Neural progenitor cell (in vitro differentiated cells): ENCODE results near the gene RPTOR. TPM values are rescaled to one million over a fixed set of nuclear protein-coding genes. Genes with fewer than 3 reads are reported as not detected.
A peak's percentile ranks its signal among the peaks of the same experiment; 100 is the strongest.

Experiments
- DNase-seq: peaks from one replicate; pipeline ENCODE4 v3.0.0-alpha.2; 2016; ENCODE audit warnings: low spot score
- H2AFZ ChIP-seq: fragments of 200-600 bp; sonication (generic); replicated peaks from 2 replicates; pipeline ENCODE4 v1.6.1; 2016; ENCODE audit warnings: antibody characterized with exemption
- H3F3A ChIP-seq: fragments of 200-600 bp; sonication (generic); 2 replicates; pipeline ENCODE4 v1.6.1; 2016; ENCODE audit warnings: antibody characterized with exemption, low read depth
- H3K27ac ChIP-seq: fragments of 200-600 bp; sonication (generic); 2 replicates; pipeline ENCODE4 v1.5.1; 2016; ENCODE audit warnings: mild to moderate bottlenecking
- H3K27me3 ChIP-seq: fragments of 200-600 bp; sonication (generic); 2 replicates; pipeline ENCODE4 v1.6.1; 2016; ENCODE audit warnings: mild to moderate bottlenecking, moderate library complexity
- H3K36me3 ChIP-seq: fragments of 200-600 bp; sonication (generic); 2 replicates; pipeline ENCODE4 v1.5.1; 2016
- H3K4me1 ChIP-seq: fragments of 200-600 bp; sonication (generic); 2 replicates; pipeline ENCODE4 v1.6.1; 2016; ENCODE audit warnings: mixed run types
- H3K4me2 ChIP-seq: fragments of 200-600 bp; sonication (generic); 2 replicates; pipeline ENCODE4 v1.6.1; 2016
- H3K4me3 ChIP-seq: fragments of 200-600 bp; sonication (generic); 2 replicates; pipeline ENCODE4 v1.5.1; 2016
- H3K79me2 ChIP-seq: fragments of 200-600 bp; sonication (generic); 2 replicates; pipeline ENCODE4 v1.6.1; 2016; ENCODE audit warnings: low read depth
- H3K9ac ChIP-seq: fragments of 200-600 bp; sonication (generic); 2 replicates; pipeline ENCODE4 v1.6.1; 2016
- H3K9me3 ChIP-seq: fragments of 200-600 bp; sonication (generic); 2 replicates; pipeline ENCODE4 v1.5.1; 2016; ENCODE audit warnings: low read depth
- H4K20me1 ChIP-seq: fragments of 200-600 bp; sonication (generic); 2 replicates; pipeline ENCODE4 v1.6.1; 2016; ENCODE audit warnings: low read depth
- H3K27ac Mint-ChIP-seq: 3 replicates; pipeline ENCODE4 v1.8.0; 2021; ENCODE audit warnings: mixed read lengths
- H3K27me3 Mint-ChIP-seq: 2 replicates; pipeline ENCODE4 v1.8.0; 2022; ENCODE audit warnings: low read depth, mild to moderate bottlenecking, inconsistent platforms, moderate library complexity, mixed read lengths; ENCODE audit not compliant: insufficient read depth
- H3K36me3 Mint-ChIP-seq: 3 replicates; pipeline ENCODE4 v1.8.0; 2021; ENCODE audit warnings: mixed read lengths
- H3K4me1 Mint-ChIP-seq: 3 replicates; pipeline ENCODE4 v1.8.0; 2021; ENCODE audit warnings: mixed read lengths
- H3K4me3 Mint-ChIP-seq: 3 replicates; pipeline ENCODE4 v1.8.0; 2021; ENCODE audit warnings: mild to moderate bottlenecking, moderate library complexity, mixed read lengths
- H3K9me3 Mint-ChIP-seq: 3 replicates; pipeline ENCODE4 v1.8.0; 2020; ENCODE audit warnings: mixed read lengths
- CTCF ChIP-seq: fragments of 200-600 bp; sonication (generic); IDR thresholded peaks from 2 replicates; pipeline ENCODE4 v1.5.1; 2017; ENCODE audit warnings: antibody characterized with exemption, mild to moderate bottlenecking
- EZH2 ChIP-seq: fragments of 200-600 bp; sonication (generic); IDR thresholded peaks from 2 replicates; pipeline ENCODE4 v1.6.1; 2017; ENCODE audit warnings: antibody characterized with exemption, mild to moderate bottlenecking, moderate library complexity
- EZH2phosphoT487 ChIP-seq: fragments of 200-600 bp; sonication (generic); IDR thresholded peaks from 2 replicates; pipeline ENCODE4 v1.6.1; 2017; ENCODE audit warnings: antibody characterized with exemption
- total RNA-seq: library from RNA; depleted of rRNA; stranded (reverse); fragments of >200 nt; gene quantifications from 2 replicates; pipeline ENCODE4 v1.2.3, GENCODE V29; 2015; ENCODE audit warnings: low replicate concordance

Gene RPTOR
- total RNA-seq, 1 donor from 2014 or later, result 7.4 TPM

DNA sequence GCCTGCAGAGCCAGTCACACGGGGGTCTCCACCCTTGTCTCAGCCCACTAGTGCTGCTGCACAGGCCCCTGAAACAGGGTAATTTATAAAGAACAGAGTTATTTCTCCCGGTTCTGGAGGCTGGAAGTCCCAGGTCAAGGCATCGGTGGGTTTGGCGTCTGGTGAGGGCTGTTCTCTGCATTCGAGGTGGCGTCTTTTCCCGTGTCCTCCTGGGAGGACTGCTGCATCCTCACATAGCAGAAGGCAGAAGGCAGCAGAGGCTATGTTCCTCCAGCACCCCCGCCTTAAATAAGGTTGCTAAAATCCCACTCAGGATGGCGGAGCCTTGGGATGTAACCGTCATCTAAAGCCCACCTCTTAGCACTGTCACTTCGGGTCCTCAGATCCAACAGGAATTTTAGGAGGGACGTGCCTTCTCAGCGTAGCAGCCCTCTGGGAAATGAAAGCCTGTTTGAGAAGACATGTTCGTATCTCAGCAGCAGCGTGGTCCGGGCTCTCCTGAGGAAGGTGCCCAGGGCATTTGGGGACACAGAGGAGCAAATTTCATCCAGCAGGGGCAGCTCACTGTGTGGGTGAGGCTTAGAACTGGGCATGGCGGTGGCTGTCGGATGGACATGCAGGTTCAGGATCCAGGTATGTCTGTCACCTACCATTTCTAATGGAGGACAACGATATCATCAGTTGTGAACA is 225.4 kb downstream of the RPTOR start:
- Histone ChIP-seq H3K9me3 (no peaks in the 10 kb centered on the region), H3K9ac (no peak overlapping the region), H3K4me3 (no peak overlapping the region), H3K4me2 (no peak overlapping the region), H3F3A (peaks cover 13% of the 10 kb centered on the region), H4K20me1 (peaks cover 12% of the 10 kb centered on the region), H3K36me3 (no peaks in the 10 kb centered on the region), H3K27ac (no peak overlapping the region), H3K27me3 (no peaks in the 10 kb centered on the region), H3K4me1 (peaks cover 14% of the 10 kb centered on the region), H2AFZ (no peak overlapping the region), H3K79me2 (no peaks in the 10 kb centered on the region)
- Mint-ChIP-seq H3K36me3 (no peaks in the 10 kb centered on the region), H3K27me3 (no peaks in the 10 kb centered on the region), H3K9me3 (no peaks in the 10 kb centered on the region), H3K4me1 (peaks cover 24% of the 10 kb centered on the region), H3K4me3 (no peak overlapping the region), H3K27ac (no peak overlapping the region)
- TF ChIP-seq EZH2, result no peak
- TF ChIP-seq CTCF, result no peak
- no peak for TF ChIP-seq EZH2phosphoT487
- DNase-seq, result no peak

DNA sequence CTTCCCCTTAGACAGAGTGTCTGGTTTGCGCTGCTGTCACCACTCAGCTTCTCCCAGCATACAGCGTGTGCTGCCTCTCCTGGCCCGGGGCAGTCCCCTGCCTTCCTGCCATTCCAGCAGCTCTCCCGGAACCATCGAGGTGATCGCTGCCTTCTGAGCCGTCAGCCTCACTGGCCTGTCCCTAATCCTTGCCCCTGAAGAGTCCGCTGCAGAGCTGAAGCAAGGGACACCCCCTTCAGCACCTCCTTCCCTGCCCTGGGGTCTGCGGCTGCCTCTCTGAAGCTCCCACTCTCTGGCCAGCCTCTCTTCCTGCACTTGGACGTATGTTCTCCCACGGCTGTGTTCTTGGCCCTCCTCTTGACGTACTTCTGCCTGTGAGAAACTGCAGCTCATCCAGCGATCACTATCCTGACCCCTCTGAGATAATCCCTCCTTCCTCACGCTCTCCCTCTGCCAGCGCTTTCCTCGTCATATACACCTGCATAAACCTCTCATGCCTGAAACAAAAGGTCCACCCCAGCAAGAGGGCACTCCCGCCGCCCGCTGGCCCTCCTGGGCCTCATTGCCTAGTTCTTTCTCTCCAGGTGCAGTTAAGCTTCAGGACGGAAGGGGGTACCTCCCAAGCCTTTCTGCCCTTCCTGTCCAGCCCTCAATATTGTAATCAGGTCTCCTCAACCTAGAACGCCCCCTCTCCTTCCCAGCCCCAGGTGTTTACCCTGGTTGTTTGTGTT is 226.4 kb downstream of the RPTOR start:
- H3K79me2 ChIP-seq, result no peaks in the 10 kb centered on the region
- TF ChIP-seq EZH2 (no peak), EZH2phosphoT487 (no peak), CTCF (no peak)
- H3K36me3 Mint-ChIP-seq, result no peaks in the 10 kb centered on the region
- no peak overlapping the region for H3K4me3 ChIP-seq
- H3K4me1 ChIP-seq, result peaks cover 17% of the 10 kb centered on the region
- no peaks in the 10 kb centered on the region for H3K36me3 ChIP-seq
- H3K9me3 ChIP-seq, result no peaks in the 10 kb centered on the region
- H3K27ac Mint-ChIP-seq, result peak overlapping the region; percentile 64
- peaks cover 29% of the 10 kb centered on the region for H3K4me1 Mint-ChIP-seq
- no peak overlapping the region for H3K27ac ChIP-seq
- no peaks in the 10 kb centered on the region for H3K9me3 Mint-ChIP-seq
- no peak overlapping the region for H3K9ac ChIP-seq
- H3K4me3 Mint-ChIP-seq, result no peak overlapping the region
- H4K20me1 ChIP-seq, result peaks cover 14% of the 10 kb centered on the region
- H2AFZ ChIP-seq, result no peak overlapping the region
- DNase-seq, result no peak
- H3K27me3 ChIP-seq, result no peaks in the 10 kb centered on the region
- peaks cover 13% of the 10 kb centered on the region for H3F3A ChIP-seq
- no peaks in the 10 kb centered on the region for H3K27me3 Mint-ChIP-seq
- H3K4me2 ChIP-seq, result no peak overlapping the region

- Histone ChIP-seq H3K9ac (no peak overlapping the region), H3F3A (peaks cover 13% of the 10 kb centered on the region), H3K79me2 (no peaks in the 10 kb centered on the region), H3K9me3 (no peaks in the 10 kb centered on the region), H3K27ac (no peak overlapping the region), H4K20me1 (peaks cover 14% of the 10 kb centered on the region), H3K4me1 (peaks cover 17% of the 10 kb centered on the region), H3K4me2 (no peak overlapping the region), H2AFZ (no peak overlapping the region), H3K27me3 (no peaks in the 10 kb centered on the region), H3K4me3 (no peak overlapping the region), H3K36me3 (no peaks in the 10 kb centered on the region)
- TF ChIP-seq EZH2phosphoT487 (no peak), CTCF (no peak), EZH2 (no peak)
- peaks cover 31% of the 10 kb centered on the region for H3K4me1 Mint-ChIP-seq
- no peaks in the 10 kb centered on the region for H3K27me3 Mint-ChIP-seq
- H3K36me3 Mint-ChIP-seq, result peaks cover 3% of the 10 kb centered on the region
- H3K4me3 Mint-ChIP-seq, result no peak overlapping the region
- H3K9me3 Mint-ChIP-seq, result no peaks in the 10 kb centered on the region
- H3K27ac Mint-ChIP-seq, result no peak overlapping the region
- DNase-seq, result no peak
Measured at GRCh38 chr17:80771612-80772005, 227.0 kb downstream of the RPTOR start.
